Mammary epithelial cell (primary cell): ENCODE results near the gene GPR143.

Experiments
- EZH2 ChIP-seq: IDR thresholded peaks from 2 replicates; pipeline ENCODE4 v1.6.1; 2012; ENCODE audit warnings: low read length, inconsistent platforms, borderline replicate concordance
- TF ChIP-seq, protein P1 (sequence below), 2 donors: IDR thresholded peaks in 1 of 2; conservative IDR thresholded peaks in 1 of 2; 2 replicates each; pipeline ENCODE4 v1.5.1; 2011 to 2012; ENCODE audit warnings: inconsistent platforms in 2 of 2, low read length in 2 of 2, mild to moderate bottlenecking in 2 of 2, control low read depth in 1 of 2, low read depth in 1 of 2; ENCODE audit not compliant: insufficient read depth in 1 of 2; ENCODE audit errors: extremely low read depth in 1 of 2

DNA sequence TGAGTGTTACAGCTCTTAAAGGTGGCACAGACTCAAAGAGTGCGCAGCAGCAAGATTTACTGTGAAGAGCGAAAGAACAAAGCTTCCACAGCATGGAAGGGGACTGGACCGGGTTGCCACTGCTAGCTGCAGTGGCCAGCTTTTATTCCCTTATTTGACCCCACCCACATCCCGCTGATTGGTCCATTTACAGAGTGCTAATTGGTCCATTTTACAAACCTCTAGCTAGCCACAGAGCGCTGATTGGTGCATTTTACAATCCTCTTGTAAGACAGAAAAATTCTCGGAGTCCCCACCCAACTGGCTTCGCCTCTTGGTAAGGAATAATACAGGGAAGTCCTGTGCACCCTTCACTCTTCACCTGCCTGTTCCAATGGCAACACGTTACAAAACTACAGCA, 18.7 kb upstream of the GPR143 start:
- TF ChIP-seq, protein P1, sequence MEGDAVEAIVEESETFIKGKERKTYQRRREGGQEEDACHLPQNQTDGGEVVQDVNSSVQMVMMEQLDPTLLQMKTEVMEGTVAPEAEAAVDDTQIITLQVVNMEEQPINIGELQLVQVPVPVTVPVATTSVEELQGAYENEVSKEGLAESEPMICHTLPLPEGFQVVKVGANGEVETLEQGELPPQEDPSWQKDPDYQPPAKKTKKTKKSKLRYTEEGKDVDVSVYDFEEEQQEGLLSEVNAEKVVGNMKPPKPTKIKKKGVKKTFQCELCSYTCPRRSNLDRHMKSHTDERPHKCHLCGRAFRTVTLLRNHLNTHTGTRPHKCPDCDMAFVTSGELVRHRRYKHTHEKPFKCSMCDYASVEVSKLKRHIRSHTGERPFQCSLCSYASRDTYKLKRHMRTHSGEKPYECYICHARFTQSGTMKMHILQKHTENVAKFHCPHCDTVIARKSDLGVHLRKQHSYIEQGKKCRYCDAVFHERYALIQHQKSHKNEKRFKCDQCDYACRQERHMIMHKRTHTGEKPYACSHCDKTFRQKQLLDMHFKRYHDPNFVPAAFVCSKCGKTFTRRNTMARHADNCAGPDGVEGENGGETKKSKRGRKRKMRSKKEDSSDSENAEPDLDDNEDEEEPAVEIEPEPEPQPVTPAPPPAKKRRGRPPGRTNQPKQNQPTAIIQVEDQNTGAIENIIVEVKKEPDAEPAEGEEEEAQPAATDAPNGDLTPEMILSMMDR (conservative IDR thresholded peaks at IDR 0.05 in 1 of 2, IDR thresholded peaks at IDR 0.05 in 1 of 2; ENCODE audit: extremely low read depth in 1 of 2, insufficient read depth in 1 of 2, low read depth in 1 of 2, low read length in 2 of 2): no peak
- no peak for TF ChIP-seq EZH2
